SK-N-SH treated with all-trans-retinoic acid at 6 μM for 48 hours (cell line): ENCODE results near the gene KRT7.

Experiments used
- ATAC-seq: fragments of 200-7000 bp; cut with Tn5 transposase; 3 replicates; pipeline ENCODE4 v1.9.1; 2020; ENCODE audit warnings: mild to moderate bottlenecking, moderate library complexity
- BACH2 ChIP-seq: fragments of 250-450 bp; sonication (Bioruptor Pico); IDR thresholded peaks from 2 replicates; pipeline ENCODE4 v1.9.0; 2021; ENCODE audit warnings: mild to moderate bottlenecking, borderline replicate concordance
- CSRNP3 ChIP-seq: fragments of 250-450 bp; sonication (Bioruptor Pico); IDR thresholded peaks from 2 replicates; pipeline ENCODE4 v1.5.1; 2021; ENCODE audit warnings: mild to moderate bottlenecking, moderate library complexity
- ESRRG ChIP-seq: fragments of 250-450 bp; sonication (Bioruptor Pico); IDR thresholded peaks from 2 replicates; pipeline ENCODE4 v1.6.1; 2021; ENCODE audit warnings: mild to moderate bottlenecking
- ISL1 ChIP-seq: fragments of 250-450 bp; sonication (Bioruptor Pico); IDR thresholded peaks from 2 replicates; pipeline ENCODE4 v2.1.2; 2022; ENCODE audit warnings: mild to moderate bottlenecking, moderate library complexity
- PATZ1 ChIP-seq: fragments of 250-450 bp; sonication (Bioruptor Pico); IDR thresholded peaks from 2 replicates; pipeline ENCODE4 v1.8.0; 2020; ENCODE audit warnings: mild to moderate bottlenecking, moderate library complexity, borderline replicate concordance
- POU6F1 ChIP-seq: fragments of 250-450 bp; sonication (Bioruptor Pico); IDR thresholded peaks from 2 replicates; pipeline ENCODE4 v1.8.0; 2021; ENCODE audit warnings: low read depth, mild to moderate bottlenecking, moderate library complexity, borderline replicate concordance
- PPARA ChIP-seq: fragments of 250-450 bp; sonication (Bioruptor Pico); IDR thresholded peaks from 2 replicates; pipeline ENCODE4 v1.5.0; 2020; ENCODE audit warnings: mild to moderate bottlenecking, borderline replicate concordance
- SNAI2 ChIP-seq: fragments of 250-450 bp; sonication (Bioruptor Pico); IDR thresholded peaks from 2 replicates; pipeline ENCODE4 v1.5.0; 2020; ENCODE audit warnings: mild to moderate bottlenecking, moderate library complexity
- TSHZ2 ChIP-seq: fragments of 250-450 bp; sonication (Bioruptor Pico); IDR thresholded peaks from 2 replicates; pipeline ENCODE4 v1.5.0; 2020; ENCODE audit warnings: mild to moderate bottlenecking, moderate library complexity
- ZNF70 ChIP-seq: fragments of 450-650 bp; formaldehyde crosslinking; IDR thresholded peaks from 2 replicates; pipeline ENCODE4 v1.5.0; 2020; ENCODE audit warnings: mild to moderate bottlenecking, moderate library complexity
- ZNF8 ChIP-seq: fragments of 450-650 bp; formaldehyde crosslinking; IDR thresholded peaks from 2 replicates; pipeline ENCODE4 v1.5.0; 2020; ENCODE audit warnings: mild to moderate bottlenecking, moderate library complexity

Gene KRT7

GRCh38 chr12:52296572-52297215 lies 63.7 kb downstream of the KRT7 start:
- no peak for TF ChIP-seq ZNF70
- no peak for TF ChIP-seq PATZ1 (CRISPR knock-in tag)
- TF ChIP-seq CSRNP3 = no peak
- TF ChIP-seq TSHZ2 (CRISPR knock-in tag) = no peak
- no peak for TF ChIP-seq ISL1 (CRISPR knock-in tag)
- no peak for TF ChIP-seq SNAI2 (CRISPR knock-in tag)
- no peak for TF ChIP-seq POU6F1 (CRISPR knock-in tag)
- TF ChIP-seq PPARA (CRISPR knock-in tag) = no peak
- no peak for TF ChIP-seq BACH2 (CRISPR knock-in tag)
- no peak for TF ChIP-seq ZNF8 (CRISPR knock-in tag)
- no peak for TF ChIP-seq ESRRG
- ATAC-seq = no peak
